Liver (tissue), 2 donors: ENCODE results near the gene SHC2.

Experiments used
- TF ChIP-seq, protein P1 (sequence below): fragments of 150-350 bp; IDR thresholded peaks from 2 replicates; pipeline ENCODE4 v1.5.1; 2017; ENCODE audit warnings: improper control_type of control experiment, low read depth, low read length; ENCODE audit not compliant: missing input control
- TF ChIP-seq, protein P2 (sequence below): IDR thresholded peaks from 2 replicates; pipeline ENCODE4 v1.6.1; 2016; ENCODE audit warnings: antibody characterized with exemption, mild to moderate bottlenecking
- donor health status: healthy.

DNA sequence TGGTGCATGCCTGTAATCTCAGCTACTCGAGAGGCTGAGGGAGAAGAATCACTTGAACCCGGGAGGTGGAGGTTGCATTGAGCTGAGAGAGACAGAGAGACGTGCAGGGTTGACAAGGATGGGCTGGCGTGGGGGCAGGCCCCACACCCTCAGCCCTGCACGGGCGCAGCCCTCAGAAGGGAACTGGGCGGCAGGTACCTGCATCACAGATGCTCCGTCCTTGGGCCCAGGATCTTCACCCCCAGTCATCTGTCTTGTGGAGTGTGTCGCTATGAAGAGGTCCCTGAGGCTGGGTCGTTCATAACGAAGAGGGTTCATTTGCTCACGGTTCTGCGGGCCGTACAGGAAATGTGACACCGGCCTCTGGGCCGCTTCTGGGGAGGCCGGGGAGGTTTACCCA is 72.1 kb downstream of the SHC2 start:
- TF ChIP-seq, protein P1, sequence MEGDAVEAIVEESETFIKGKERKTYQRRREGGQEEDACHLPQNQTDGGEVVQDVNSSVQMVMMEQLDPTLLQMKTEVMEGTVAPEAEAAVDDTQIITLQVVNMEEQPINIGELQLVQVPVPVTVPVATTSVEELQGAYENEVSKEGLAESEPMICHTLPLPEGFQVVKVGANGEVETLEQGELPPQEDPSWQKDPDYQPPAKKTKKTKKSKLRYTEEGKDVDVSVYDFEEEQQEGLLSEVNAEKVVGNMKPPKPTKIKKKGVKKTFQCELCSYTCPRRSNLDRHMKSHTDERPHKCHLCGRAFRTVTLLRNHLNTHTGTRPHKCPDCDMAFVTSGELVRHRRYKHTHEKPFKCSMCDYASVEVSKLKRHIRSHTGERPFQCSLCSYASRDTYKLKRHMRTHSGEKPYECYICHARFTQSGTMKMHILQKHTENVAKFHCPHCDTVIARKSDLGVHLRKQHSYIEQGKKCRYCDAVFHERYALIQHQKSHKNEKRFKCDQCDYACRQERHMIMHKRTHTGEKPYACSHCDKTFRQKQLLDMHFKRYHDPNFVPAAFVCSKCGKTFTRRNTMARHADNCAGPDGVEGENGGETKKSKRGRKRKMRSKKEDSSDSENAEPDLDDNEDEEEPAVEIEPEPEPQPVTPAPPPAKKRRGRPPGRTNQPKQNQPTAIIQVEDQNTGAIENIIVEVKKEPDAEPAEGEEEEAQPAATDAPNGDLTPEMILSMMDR: no peak
- TF ChIP-seq, protein P2, sequence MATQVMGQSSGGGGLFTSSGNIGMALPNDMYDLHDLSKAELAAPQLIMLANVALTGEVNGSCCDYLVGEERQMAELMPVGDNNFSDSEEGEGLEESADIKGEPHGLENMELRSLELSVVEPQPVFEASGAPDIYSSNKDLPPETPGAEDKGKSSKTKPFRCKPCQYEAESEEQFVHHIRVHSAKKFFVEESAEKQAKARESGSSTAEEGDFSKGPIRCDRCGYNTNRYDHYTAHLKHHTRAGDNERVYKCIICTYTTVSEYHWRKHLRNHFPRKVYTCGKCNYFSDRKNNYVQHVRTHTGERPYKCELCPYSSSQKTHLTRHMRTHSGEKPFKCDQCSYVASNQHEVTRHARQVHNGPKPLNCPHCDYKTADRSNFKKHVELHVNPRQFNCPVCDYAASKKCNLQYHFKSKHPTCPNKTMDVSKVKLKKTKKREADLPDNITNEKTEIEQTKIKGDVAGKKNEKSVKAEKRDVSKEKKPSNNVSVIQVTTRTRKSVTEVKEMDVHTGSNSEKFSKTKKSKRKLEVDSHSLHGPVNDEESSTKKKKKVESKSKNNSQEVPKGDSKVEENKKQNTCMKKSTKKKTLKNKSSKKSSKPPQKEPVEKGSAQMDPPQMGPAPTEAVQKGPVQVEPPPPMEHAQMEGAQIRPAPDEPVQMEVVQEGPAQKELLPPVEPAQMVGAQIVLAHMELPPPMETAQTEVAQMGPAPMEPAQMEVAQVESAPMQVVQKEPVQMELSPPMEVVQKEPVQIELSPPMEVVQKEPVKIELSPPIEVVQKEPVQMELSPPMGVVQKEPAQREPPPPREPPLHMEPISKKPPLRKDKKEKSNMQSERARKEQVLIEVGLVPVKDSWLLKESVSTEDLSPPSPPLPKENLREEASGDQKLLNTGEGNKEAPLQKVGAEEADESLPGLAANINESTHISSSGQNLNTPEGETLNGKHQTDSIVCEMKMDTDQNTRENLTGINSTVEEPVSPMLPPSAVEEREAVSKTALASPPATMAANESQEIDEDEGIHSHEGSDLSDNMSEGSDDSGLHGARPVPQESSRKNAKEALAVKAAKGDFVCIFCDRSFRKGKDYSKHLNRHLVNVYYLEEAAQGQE: no peak
